ENCODE results near the gene CHMP3.
"Not testable (repeated sequence)": the region's sequence is repeated elsewhere in the genome, so short reads cannot be mapped to it uniquely, and the experiment has no call there.

CHMP3 gene

GRCh38 chr2:86557836-86558235 is 5.4 kb downstream of the CHMP3 start:
- H3K27ac ChIP-seq (replicated peaks), result no peak overlapping the region
- no peak for TF ChIP-seq SPI1 (IDR thresholded peaks at IDR 0.05; ENCODE audit: borderline replicate concordance, low read depth)
- no peak for TF ChIP-seq POLR2AphosphoS5 (IDR thresholded peaks at IDR 0.05; ENCODE audit: low read depth)
- TF ChIP-seq REST (IDR thresholded peaks at IDR 0.05; ENCODE audit: insufficient replicate concordance, low read depth), result no peak
- no peak overlapping the region for H3K4me3 ChIP-seq (replicated peaks; ENCODE audit: insufficient read depth, low read length)
- H3K27me3 ChIP-seq (ENCODE audit: insufficient read depth, poor library complexity, severe bottlenecking), result no peaks in the 10 kb centered on the region
- no peak for DNase-seq (ENCODE audit: low read depth in 1 of 2, low spot score in 1 of 2)

- Histone ChIP-seq H3K4me3 (replicated peaks; ENCODE audit: insufficient read depth, low read length) (no peak overlapping the region), H3K27ac (replicated peaks) (no peak overlapping the region), H3K27me3 (ENCODE audit: insufficient read depth, poor library complexity, severe bottlenecking) (no peaks in the 10 kb centered on the region)
- TF ChIP-seq GABPA (IDR thresholded peaks at IDR 0.05; ENCODE audit: low read depth) (no peak), CTCF (IDR thresholded peaks at IDR 0.05; ENCODE audit: insufficient read depth, low read length) (no peak), SPI1 (IDR thresholded peaks at IDR 0.05; ENCODE audit: borderline replicate concordance, low read depth) (no peak), POLR2AphosphoS5 (IDR thresholded peaks at IDR 0.05; ENCODE audit: low read depth) (no peak), REST (IDR thresholded peaks at IDR 0.05; ENCODE audit: insufficient replicate concordance, low read depth) (no peak)
- no peak for DNase-seq (ENCODE audit: low read depth in 1 of 2, low spot score in 1 of 2)
Measured at GRCh38 chr2:86556508-86556907, 6.7 kb downstream of the CHMP3 start.

GRCh38 chr2:86552889-86553288 is 10.4 kb downstream of the CHMP3 start:
- no peak for TF ChIP-seq REST (IDR thresholded peaks at IDR 0.05; ENCODE audit: insufficient replicate concordance, low read depth)
- TF ChIP-seq CTCF (IDR thresholded peaks at IDR 0.05; ENCODE audit: insufficient read depth, low read length), result no peak
- TF ChIP-seq GABPA (IDR thresholded peaks at IDR 0.05; ENCODE audit: low read depth), result no peak
- no peak for TF ChIP-seq SPI1 (IDR thresholded peaks at IDR 0.05; ENCODE audit: borderline replicate concordance, low read depth)
- no peak for TF ChIP-seq POLR2AphosphoS5 (IDR thresholded peaks at IDR 0.05; ENCODE audit: low read depth)
- Histone ChIP-seq H3K27ac (replicated peaks) (no peak overlapping the region), H3K27me3 (ENCODE audit: insufficient read depth, poor library complexity, severe bottlenecking) (no peaks in the 10 kb centered on the region), H3K4me3 (replicated peaks; ENCODE audit: insufficient read depth, low read length) (no peak overlapping the region)
- DNase-seq (ENCODE audit: low read depth in 1 of 2, low spot score in 1 of 2), result no peak

- H3K27ac ChIP-seq (replicated peaks); H3K27me3 ChIP-seq (ENCODE audit: insufficient read depth, poor library complexity, severe bottlenecking); DNase-seq (ENCODE audit: low read depth in 1 of 2, low spot score in 1 of 2); H3K4me3 ChIP-seq (replicated peaks; ENCODE audit: insufficient read depth, low read length): not testable (repeated sequence)
Measured at GRCh38 chr2:86549963-86550725, 13.1 kb downstream of the CHMP3 start.

GRCh38 chr2:86549440-86549839 is 13.8 kb downstream of the CHMP3 start:
- not testable (repeated sequence) for DNase-seq (ENCODE audit: low read depth in 1 of 2, low spot score in 1 of 2); H3K27me3 ChIP-seq (ENCODE audit: insufficient read depth, poor library complexity, severe bottlenecking); H3K27ac ChIP-seq (replicated peaks); H3K4me3 ChIP-seq (replicated peaks; ENCODE audit: insufficient read depth, low read length)

- not testable (repeated sequence) for H3K4me3 ChIP-seq (replicated peaks; ENCODE audit: insufficient read depth, low read length); H3K27me3 ChIP-seq (ENCODE audit: insufficient read depth, poor library complexity, severe bottlenecking); H3K27ac ChIP-seq (replicated peaks); DNase-seq (ENCODE audit: low read depth in 1 of 2, low spot score in 1 of 2)
Measured at GRCh38 chr2:86548913-86549396, 14.3 kb downstream of the CHMP3 start.

Measured in HL-60 (cell line).